Right hindlimb (tissue), 1 donor: ENCODE results near the gene ZBTB7B.

ENCODE experiments used
- DNase-seq: peaks from one replicate; pipeline ENCODE4 v3.0.0-alpha.2; 2018

The ZBTB7B gene

DNA sequence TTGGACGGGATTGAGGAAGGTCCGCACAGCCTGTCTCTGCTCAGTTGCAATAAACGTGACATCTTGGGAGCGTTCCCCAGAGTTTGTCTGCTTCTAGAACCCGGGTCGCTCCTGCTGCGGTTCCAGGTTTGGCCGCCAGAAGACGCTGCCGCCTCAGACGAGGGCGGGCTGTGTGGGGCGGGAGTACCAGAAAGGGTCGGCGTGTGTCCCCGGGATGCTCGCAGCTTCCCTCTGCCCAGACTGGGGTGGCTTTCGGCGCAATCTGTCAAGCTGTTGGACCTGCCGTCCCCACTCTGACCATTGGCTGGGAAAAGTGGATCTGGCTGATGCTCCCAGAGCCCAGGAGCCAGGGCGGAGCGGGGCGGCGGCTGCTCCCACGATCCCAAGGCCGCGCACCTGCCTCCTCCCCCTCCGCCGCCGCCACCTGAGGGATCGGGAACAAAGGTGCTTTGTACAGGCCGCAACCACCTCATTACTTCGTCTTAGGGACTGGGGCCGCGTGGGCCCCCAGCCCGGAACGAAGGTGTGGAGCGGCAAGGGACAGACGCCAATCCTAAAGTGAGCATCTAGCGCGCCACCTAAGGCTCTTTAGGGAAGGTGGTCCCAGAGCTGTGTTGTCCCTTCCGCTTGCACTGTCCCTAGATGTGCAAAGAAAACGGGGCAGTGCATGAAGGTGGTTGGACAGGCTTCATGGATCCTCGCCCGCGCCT is 60.3 kb downstream of the ZBTB7B start:
- DNase-seq, result peak; percentile 77

DNA sequence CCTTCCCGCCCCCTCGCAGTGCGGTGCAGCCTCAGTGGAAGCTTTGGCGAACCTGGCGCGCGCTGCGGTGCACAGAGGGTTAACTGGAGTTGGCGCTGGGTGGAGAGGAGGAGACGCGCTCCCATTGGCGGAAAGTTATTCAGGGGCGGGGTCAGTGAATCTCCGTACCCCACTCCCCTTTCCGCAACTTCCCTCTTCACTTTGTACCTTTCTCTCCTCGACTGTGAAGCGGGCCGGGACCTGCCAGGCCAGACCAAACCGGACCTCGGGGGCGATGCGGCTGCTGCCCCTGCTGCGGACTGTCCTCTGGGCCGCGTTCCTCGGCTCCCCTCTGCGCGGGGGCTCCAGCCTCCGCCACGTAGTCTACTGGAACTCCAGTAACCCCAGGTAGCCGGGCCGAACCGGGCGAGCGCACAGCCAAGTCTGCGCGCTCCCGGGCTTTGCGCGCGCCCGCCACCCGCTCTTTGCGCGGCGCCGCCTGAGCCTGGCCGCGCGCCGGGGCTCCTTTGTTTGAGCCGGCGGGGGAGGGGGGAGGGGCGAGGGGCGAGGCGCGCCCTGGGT is 61.0 kb downstream of the ZBTB7B start, which contains the start of gene EFNA4:
TSS of gene EFNA4 (plus strand) at position 191 of the 561 bp plus-strand sequence. CDS start at position 275, 84 bp downstream.
- peak; percentile 90 for DNase-seq

DNA sequence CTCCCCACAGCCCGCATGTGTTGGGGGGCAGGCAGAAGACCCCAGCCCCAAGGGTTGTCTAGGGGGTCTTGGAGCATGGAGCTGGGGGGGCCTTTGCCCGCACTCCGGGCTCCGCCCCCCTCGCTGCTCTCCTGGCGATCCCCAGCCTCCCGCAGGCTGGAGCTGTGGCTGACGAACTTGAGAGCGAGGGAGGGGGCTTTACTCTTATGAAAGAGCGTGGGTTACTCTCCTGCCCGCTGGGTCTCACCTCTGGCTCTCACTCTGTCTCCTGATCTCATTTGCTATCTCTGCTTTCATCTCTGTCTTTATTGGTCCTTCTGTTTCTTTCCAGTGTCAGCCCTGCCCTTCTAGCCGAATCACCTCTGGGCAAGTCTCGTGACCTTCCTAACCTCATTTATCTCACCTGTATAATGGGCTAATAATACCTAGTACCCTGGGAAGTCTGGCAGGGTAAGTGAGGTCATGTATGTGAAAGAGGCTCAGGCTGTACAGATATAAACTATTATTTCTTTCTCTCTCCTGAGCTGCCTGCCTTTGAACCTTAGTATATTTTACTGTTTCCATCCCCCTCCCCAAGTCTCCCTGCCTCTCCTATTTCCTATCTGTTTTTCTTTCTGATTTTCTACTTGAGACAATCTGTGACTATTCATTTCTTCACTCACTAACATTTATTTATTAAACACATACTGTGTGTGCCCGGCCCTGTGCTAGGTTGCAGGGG is 61.7 kb downstream of the ZBTB7B start:
- peak; percentile 59 for DNase-seq

DNA sequence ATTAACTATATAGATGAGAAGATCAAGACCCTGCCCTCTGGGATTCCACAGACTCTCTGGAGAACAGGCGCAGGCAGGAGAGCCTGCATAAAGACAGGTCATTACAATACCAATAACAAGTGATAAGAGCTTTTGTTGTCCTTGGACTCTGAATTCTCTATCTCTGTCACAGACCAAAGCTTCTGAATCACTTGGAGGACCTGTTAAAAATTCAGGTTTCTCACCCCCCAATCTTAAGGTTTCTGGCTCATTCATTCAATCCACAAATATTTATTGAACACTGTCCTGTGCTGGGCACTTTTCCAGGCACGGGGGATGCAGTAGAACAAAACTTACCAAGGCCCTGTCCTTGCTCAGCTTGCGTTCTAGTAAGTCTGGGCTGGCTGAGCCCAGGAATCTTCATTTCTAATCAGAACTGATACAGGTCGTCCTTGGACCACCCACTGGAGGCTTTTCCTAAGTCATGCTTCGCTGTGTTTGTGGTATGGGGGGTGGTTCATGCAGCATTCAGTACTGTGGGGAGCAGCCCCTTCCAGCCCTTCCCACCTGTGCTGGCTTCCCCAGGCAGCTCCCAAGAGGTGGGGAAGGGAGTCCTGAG is 62.3 kb downstream of the ZBTB7B start:
- DNase-seq, result no peak

DNA sequence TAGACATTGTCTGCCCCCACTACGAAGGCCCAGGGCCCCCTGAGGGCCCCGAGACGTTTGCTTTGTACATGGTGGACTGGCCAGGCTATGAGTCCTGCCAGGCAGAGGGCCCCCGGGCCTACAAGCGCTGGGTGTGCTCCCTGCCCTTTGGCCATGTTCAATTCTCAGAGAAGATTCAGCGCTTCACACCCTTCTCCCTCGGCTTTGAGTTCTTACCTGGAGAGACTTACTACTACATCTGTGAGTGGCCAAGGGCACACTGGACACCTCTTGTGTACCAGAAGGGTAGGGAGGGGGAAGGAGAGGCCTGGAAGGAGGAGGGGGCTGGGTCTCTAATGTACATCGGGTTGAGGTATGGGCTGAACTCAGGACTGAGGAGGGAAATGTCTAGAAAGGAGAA is 64.2 kb downstream of the ZBTB7B start:
- no peak for DNase-seq
